Measurements from ENCODE around the gene ZFAND6.

DNA sequence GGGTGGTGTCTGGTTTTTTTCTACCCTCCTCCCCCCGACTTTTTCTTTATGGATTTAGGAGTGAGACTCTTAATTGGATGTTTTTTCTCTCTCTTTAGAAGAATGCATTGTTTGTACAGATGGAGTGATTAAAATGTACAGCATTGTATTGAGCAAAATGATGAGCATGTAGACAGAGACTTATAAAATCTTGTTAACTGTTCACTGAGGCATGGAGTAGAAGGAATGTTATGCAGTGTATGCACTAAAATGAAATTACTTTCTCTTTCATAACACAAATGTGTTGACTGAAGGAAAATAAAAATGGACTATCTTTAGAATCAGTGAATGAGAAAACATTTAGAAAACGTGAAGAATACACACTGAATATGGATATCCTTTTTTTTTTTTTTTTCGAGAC is 39.8 kb downstream of the ZFAND6 start:
- TF ChIP-seq, protein P1, sequence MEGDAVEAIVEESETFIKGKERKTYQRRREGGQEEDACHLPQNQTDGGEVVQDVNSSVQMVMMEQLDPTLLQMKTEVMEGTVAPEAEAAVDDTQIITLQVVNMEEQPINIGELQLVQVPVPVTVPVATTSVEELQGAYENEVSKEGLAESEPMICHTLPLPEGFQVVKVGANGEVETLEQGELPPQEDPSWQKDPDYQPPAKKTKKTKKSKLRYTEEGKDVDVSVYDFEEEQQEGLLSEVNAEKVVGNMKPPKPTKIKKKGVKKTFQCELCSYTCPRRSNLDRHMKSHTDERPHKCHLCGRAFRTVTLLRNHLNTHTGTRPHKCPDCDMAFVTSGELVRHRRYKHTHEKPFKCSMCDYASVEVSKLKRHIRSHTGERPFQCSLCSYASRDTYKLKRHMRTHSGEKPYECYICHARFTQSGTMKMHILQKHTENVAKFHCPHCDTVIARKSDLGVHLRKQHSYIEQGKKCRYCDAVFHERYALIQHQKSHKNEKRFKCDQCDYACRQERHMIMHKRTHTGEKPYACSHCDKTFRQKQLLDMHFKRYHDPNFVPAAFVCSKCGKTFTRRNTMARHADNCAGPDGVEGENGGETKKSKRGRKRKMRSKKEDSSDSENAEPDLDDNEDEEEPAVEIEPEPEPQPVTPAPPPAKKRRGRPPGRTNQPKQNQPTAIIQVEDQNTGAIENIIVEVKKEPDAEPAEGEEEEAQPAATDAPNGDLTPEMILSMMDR (IDR thresholded peaks at IDR 0.05), result no peak
- no peak for TF ChIP-seq POLR2A (IDR thresholded peaks at IDR 0.05)

Measured in thyroid gland (tissue), 4 donors.